ENCODE data around the gene APOC1.
"Not testable (repeated sequence)": the region's sequence is repeated elsewhere in the genome, so short reads cannot be mapped to it uniquely, and the experiment has no call there.

- not testable (repeated sequence) for TF ChIP-seq CTCF, POLR2A (IDR thresholded peaks at IDR 0.05)
Measured at GRCh38 chr19:44914433-44915206, at the start of gene APOC1.

All from suprapubic skin (tissue), 3 donors.